IPS-NIHi11 (cell line): Measurements from ENCODE around the gene MARCHF10.
A peak's percentile ranks its signal among the peaks of the same experiment; 100 is the strongest.

ENCODE experiments used
- DNase-seq: peaks from one replicate; pipeline ENCODE4 v3.0.0; 2012; ENCODE audit warnings: mixed read lengths, low spot score

MARCHF10 gene

DNA sequence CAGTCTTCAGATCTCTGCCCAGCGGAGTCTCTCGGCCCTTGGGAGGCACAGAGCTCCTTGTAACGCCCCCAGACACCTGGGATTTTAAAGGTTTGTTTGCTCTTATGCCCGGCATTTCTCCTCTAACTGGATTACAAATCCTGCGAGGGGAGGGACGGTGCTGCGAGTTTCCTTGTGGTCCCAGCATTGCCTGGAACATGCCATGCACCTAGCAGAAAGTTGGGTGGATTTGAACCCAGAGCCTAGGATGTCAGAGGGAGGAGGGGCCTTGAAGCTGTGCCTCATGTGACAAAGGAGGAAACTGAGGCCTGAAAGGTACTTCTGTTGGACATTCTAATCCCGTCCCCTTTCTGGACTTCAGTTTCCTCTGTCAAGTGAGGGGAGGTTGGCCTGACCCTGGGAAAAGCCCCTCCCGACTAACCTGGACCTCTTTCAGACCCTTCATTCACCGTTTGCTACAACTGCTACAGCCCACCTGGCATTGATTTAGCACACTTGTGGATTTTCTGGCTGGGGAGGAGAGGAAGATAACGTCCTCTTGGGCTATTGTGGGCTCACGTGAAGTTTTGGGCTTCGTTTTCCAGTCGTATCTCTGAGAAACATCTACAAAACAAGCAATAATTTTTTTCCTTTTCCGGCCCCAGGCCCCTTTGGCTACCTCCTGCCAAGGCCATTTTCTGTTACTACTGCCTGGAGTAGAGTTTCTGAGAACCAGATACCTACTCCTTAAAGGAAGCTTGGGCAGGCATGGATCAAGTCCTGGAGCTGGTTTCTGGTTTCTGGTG, 149.8 kb downstream of the MARCHF10 start:
- no peak for DNase-seq

DNA sequence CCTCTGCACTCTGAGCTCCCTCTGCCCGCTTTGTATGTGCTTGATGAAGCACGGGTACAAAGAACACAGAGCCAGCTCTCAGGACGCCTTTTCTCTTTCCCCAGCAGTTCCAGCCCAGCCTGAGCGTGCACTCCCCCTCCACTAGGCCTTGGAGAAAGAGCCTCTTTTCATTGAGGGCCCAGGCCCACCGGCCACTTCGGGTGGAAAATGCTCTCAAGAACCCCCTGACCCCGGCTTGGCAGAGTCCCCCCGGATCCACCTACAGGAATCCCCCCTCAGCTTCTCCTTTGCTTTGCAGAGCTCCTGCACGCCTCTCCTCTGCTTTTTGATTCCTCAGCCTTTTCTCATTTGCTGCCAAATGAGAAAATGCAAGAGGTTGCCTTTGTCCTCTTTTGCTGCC, 150.4 kb downstream of the MARCHF10 start:
- DNase-seq, result no peak

DNA sequence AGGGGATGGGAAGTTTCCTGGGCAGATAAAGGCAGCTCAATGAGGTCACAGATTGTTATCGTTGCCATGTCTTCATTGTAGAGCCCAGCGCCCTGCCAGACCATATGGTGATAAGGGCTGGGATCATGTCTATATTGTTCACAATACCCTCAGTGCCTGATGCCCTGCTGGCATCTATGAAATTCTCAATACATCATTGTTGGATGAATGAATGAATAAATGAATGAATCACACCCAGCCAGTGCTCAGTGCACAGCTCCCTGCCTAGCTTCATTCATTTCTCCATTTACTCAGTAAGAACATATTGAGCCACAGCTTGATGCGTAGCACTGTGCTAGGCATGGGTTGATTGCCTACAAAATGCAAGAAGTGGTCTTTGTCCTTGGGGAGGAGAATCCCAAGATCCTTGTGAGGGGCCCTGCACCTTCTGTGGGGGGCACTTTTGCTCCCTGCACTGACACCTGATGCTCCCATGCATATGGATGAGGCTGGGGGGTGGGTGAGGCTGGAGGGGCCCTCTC, 150.9 kb downstream of the MARCHF10 start:
- no peak for DNase-seq

DNA sequence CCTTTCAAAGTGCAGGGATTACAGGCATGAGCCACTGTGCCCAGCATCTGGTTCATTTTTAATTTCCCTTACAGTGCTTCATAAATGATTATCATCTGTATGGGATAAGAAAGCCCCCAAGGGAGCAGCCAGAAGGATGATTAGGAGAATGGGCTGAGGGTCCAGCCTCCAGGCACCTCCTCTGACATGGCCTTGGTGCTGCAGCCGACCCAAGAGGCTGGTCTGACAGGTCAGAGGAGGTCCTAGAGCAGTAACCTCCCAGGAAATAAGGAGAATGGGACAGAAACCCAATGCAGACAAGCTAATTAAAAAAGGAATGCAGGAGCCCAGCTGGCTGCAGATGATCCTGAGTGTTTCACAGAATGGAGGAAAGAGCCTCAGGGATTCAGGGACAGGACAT, 151.7 kb downstream of the MARCHF10 start:
- DNase-seq, result no peak

DNA sequence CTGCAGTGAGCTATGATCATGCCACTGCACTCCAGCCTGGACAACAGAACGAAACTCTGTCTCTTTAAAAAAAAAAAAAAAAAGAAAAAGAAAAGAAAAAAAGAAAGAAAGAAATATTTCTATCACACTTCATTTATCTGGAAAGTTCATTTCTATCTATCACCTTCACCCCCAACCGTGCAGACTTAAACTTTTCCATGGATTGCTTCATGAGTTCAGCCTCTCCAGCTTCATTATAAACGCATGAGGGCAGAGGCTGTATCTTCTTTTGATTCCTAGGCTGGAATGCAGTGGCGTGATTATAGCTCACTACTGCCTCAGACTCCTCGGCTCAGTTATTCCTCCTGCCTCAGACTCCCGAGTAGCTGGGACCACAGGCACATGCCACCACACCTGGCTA, 152.5 kb downstream of the MARCHF10 start:
- DNase-seq, result no peak

DNA sequence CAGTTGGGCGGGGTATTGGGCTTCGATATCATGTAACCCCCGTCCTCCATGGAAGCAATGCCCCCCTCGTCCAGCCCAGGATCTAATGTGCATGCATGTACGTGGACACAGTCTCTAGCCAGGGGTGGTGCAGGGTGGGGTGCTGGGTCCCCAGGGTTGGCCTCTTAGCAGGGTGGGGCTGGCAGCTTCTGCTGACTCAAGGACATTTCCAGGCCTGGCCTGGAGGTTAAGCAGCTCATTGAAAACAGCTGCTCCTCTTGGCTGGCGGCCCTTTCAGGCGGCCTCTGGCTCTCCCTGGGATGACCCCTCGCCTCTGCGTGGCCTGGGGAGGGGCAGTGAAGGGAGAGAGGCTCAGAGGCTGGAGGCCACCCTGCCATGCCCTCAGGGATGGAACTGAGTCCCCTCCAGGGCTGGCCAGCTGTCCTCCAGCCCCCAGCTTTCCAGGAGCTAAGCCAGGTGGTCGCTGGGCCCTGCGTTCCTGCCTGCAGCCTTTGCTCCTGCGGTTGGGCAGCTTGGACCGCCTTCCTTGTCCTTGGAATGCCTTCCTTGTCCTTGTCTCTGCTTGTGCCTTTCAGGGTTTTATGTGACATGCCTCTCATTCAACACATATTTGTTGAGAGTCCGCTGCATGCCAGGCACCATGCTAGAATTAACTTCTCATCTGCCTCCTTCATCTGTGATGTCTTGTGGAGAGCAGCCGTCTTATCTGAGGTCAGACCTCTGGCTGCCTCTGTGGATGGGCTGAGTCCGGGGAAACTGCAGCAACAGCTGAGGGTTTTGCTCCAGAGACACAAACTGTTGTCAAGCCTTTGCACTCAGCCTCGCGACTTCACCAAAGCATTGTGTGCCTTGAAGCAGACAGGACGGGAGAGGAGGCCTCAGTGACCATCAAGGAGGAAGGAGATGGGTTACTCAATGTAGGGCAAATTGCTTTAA, 154.0 kb downstream of the MARCHF10 start:
- no peak for DNase-seq

DNA sequence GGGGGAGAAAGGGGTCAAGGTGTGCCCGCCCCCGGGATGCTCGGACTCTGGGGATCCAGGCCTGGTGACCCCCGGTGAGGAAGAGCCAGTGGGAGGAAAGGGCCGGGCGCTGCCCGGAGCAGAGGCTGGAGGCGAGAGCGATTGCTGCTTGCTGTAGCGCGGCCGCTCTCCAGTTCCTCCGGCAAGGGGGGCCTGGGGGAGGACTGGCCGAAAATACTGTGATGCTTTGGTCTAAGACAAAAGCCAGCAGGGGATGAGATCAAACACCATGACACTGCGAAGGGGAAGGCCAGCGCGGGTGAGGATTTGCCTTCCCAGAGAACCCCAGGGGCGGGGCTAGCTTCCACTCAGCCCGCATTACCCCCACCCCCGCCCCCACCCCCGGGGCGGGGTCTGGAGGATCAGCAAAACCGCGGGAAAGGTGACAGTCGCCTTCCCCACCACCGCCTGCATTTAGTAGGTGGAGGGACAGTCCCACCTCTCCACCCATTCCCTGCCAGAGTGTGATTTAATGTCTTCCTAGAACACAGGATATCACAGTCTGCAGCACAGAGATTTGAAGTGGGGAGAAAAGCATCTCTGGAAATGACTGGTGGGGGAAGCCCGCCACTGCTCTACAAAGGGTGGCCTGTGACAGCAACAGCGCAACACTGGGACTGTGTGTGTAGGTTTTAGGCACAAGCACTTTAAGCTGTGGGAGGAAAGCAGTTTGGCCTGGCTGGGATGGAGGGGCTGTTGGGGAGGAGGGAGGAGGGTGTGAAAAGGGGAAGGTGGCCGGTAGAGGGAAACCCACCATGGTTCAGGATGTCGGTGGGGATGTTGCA, 154.9 kb downstream of the MARCHF10 start:
- DNase-seq, result peak; percentile 89

DNA sequence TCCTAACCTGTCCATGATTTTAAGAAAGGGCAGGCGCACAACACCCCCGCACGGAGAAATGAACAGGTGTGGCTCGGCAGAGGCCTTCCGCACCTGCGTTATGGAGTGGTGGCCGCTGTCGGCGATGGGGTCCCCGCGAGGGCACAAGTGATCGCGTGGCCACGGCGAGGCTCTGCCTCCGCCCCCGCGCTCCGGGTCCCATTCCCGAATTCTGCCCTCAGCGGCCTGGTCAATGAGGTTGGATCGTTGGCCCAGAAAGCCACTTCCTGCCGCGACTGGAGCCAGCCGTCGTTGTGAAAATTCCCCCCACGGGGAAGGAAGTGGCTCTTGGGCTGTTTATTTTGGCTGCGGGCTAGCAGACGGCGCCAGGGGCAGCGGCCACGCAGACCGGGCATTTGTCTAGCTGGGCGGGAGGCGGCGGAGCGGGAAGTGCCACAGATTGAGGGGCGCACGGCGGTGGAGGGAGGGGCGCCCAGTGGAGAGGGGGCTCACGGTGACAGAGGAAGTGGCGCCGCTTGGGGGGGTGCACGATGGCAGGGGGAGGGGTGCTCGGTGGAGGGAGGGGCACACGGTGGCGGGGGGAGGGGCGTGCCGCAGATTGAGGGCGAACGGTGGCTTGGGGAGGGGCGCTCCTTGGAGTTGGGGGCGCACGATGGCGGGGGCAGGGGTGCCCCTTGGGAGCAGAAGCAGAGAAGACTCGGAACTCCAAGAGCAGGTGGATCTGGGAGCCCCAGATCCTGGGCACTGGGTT, 155.7 kb downstream of the MARCHF10 start:
- peak; percentile 62 for DNase-seq
